HG02973 (cell line): Measurements from ENCODE around the gene ZMYM3.

Source experiments
- ATAC-seq: cut with Tn5 transposase; IDR thresholded peaks from one replicate; pipeline ENCODE4 v1.9.1; 2021; ENCODE audit warnings: moderate library complexity; ENCODE audit not compliant: unreplicated experiment

The ZMYM3 gene

GRCh38 chrX:71214604-71215337 is 39.2 kb downstream of the ZMYM3 start:
- no peak for ATAC-seq

GRCh38 chrX:71214152-71214551 is 39.8 kb downstream of the ZMYM3 start:
- ATAC-seq, result no peak

- ATAC-seq, result no peak
These were observed 41.4 kb downstream of the ZMYM3 start for GRCh38 chrX:71212536-71212935.

- no peak for ATAC-seq
These were observed 43.1 kb downstream of the ZMYM3 start for GRCh38 chrX:71210816-71211215.

GRCh38 chrX:71199252-71200008 is 54.5 kb downstream of the ZMYM3 start:
- ATAC-seq, result no peak

GRCh38 chrX:71198066-71198465 is 55.9 kb downstream of the ZMYM3 start:
- peak; percentile 74 for ATAC-seq

GRCh38 chrX:71195964-71196649 is 57.8 kb downstream of the ZMYM3 start:
- peak; percentile 58 for ATAC-seq

GRCh38 chrX:71191248-71191647 is 62.7 kb downstream of the ZMYM3 start:
- no peak for ATAC-seq
